ENCODE measurements around the gene SMIM24. TPM values are rescaled to one million over a fixed set of nuclear protein-coding genes. Genes with fewer than 3 reads are reported as not detected.
A peak's percentile ranks its signal among the peaks of the same experiment; 100 is the strongest.

The SMIM24 gene
- total RNA-seq, 1 donor from 2014 or later, result 1.7 TPM

GRCh38 chr19:3524078-3524842 lies 43.9 kb upstream of the SMIM24 start:
- no peaks in the 10 kb centered on the region for H3F3A ChIP-seq (ENCODE audit: low read depth)
- H3K9ac ChIP-seq, result no peak overlapping the region
- H3K9me3 Mint-ChIP-seq, result no peaks in the 10 kb centered on the region
- no peak for TF ChIP-seq EZH2 (IDR thresholded peaks at IDR 0.05)
- TF ChIP-seq, protein P1, sequence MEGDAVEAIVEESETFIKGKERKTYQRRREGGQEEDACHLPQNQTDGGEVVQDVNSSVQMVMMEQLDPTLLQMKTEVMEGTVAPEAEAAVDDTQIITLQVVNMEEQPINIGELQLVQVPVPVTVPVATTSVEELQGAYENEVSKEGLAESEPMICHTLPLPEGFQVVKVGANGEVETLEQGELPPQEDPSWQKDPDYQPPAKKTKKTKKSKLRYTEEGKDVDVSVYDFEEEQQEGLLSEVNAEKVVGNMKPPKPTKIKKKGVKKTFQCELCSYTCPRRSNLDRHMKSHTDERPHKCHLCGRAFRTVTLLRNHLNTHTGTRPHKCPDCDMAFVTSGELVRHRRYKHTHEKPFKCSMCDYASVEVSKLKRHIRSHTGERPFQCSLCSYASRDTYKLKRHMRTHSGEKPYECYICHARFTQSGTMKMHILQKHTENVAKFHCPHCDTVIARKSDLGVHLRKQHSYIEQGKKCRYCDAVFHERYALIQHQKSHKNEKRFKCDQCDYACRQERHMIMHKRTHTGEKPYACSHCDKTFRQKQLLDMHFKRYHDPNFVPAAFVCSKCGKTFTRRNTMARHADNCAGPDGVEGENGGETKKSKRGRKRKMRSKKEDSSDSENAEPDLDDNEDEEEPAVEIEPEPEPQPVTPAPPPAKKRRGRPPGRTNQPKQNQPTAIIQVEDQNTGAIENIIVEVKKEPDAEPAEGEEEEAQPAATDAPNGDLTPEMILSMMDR (IDR thresholded peaks at IDR 0.05), result no peak
- TF ChIP-seq EZH2phosphoT487 (IDR thresholded peaks at IDR 0.05), result no peak
- peaks cover 76% of the 10 kb centered on the region for H4K20me1 ChIP-seq (ENCODE audit: low read depth)
- no peaks in the 10 kb centered on the region for H3K27me3 Mint-ChIP-seq (ENCODE audit: insufficient read depth, low read depth)
- H3K4me3 ChIP-seq, result no peak overlapping the region
- H3K27ac Mint-ChIP-seq, result no peak overlapping the region
- no peak overlapping the region for H2AFZ ChIP-seq (replicated peaks)
- H3K36me3 ChIP-seq, result no peaks in the 10 kb centered on the region
- H3K27ac ChIP-seq, result no peak overlapping the region
- peaks cover 21% of the 10 kb centered on the region for H3K79me2 ChIP-seq (ENCODE audit: low read depth)
- DNase-seq (ENCODE audit: low spot score), result no peak
- H3K4me1 Mint-ChIP-seq, result peaks cover 2% of the 10 kb centered on the region
- H3K4me3 Mint-ChIP-seq, result peak overlapping the region; percentile 65
- H3K36me3 Mint-ChIP-seq, result peaks cover 13% of the 10 kb centered on the region
- H3K4me1 ChIP-seq, result no peaks in the 10 kb centered on the region
- no peak overlapping the region for H3K4me2 ChIP-seq
- H3K9me3 ChIP-seq (ENCODE audit: low read depth), result no peaks in the 10 kb centered on the region
- H3K27me3 ChIP-seq, result no peaks in the 10 kb centered on the region

DNA sequence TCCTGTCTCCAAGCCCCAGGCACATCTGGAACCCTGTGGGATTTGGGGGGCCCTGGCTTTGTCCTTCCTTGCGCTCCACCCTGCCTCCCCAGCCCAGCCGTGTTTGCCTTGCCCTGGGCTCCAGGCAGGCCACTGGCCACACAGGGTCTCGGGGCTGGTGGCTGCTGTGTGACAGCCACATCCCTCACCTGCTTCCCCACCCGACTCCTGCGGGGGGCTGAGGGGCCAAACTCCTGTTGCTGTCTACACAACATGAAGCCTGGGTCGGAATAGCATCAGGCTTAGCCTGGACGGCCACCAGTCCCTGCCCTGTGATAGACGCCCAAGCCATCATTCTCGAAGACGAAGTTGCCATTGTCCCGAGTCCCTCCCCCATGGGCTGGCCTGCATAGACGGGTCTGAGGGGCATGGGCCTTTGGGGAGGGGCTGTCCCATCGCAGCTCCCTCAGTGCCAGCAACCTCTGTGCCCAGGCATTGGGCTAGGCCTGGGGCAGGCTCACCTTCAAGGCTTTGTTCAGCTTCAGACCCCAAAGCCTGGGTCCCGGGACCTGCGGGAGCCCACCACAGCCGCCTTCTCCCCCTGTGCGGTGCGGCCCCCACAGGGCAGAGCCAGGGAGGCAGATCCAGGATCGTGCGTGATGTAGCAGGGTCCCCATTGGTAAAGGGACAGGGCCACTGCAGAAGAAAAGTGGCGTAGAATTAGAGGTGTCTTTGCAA lies 43.2 kb upstream of the SMIM24 start:
- no peak overlapping the region for H3K4me3 Mint-ChIP-seq
- no peak overlapping the region for H2AFZ ChIP-seq (replicated peaks)

GRCh38 chr19:3522421-3523360 lies 42.4 kb upstream of the SMIM24 start:
- Histone ChIP-seq H3K4me3 (no peak overlapping the region), H3F3A (ENCODE audit: low read depth) (no peaks in the 10 kb centered on the region), H3K27ac (no peak overlapping the region), H2AFZ (replicated peaks) (no peak overlapping the region), H3K4me2 (no peak overlapping the region), H3K9ac (no peak overlapping the region), H3K9me3 (ENCODE audit: low read depth) (no peaks in the 10 kb centered on the region), H3K79me2 (ENCODE audit: low read depth) (peaks cover 37% of the 10 kb centered on the region), H3K4me1 (peaks cover 4% of the 10 kb centered on the region), H3K27me3 (no peaks in the 10 kb centered on the region), H3K36me3 (no peaks in the 10 kb centered on the region), H4K20me1 (ENCODE audit: low read depth) (peaks cover 91% of the 10 kb centered on the region)
- Mint-ChIP-seq H3K27me3 (ENCODE audit: insufficient read depth, low read depth) (no peaks in the 10 kb centered on the region), H3K27ac (no peak overlapping the region), H3K9me3 (no peaks in the 10 kb centered on the region), H3K4me1 (peaks cover 6% of the 10 kb centered on the region), H3K36me3 (peaks cover 13% of the 10 kb centered on the region), H3K4me3 (no peak overlapping the region)
- no peak for TF ChIP-seq EZH2 (IDR thresholded peaks at IDR 0.05)
- TF ChIP-seq, protein P1 (IDR thresholded peaks at IDR 0.05), result no peak
- TF ChIP-seq EZH2phosphoT487 (IDR thresholded peaks at IDR 0.05), result no peak
- no peak for DNase-seq (ENCODE audit: low spot score)

More for the DNA sequence above, 43.2 kb upstream of the SMIM24 start:
- no peaks in the 10 kb centered on the region for H3K27me3 Mint-ChIP-seq (ENCODE audit: insufficient read depth, low read depth)
- no peaks in the 10 kb centered on the region for H3K9me3 ChIP-seq (ENCODE audit: low read depth)
- H3K4me2 ChIP-seq, result no peak overlapping the region
- H4K20me1 ChIP-seq (ENCODE audit: low read depth), result peaks cover 83% of the 10 kb centered on the region
- H3K36me3 Mint-ChIP-seq, result peaks cover 13% of the 10 kb centered on the region
- H3K27me3 ChIP-seq, result no peaks in the 10 kb centered on the region
- H3K4me1 Mint-ChIP-seq, result peaks cover 5% of the 10 kb centered on the region
- H3K9ac ChIP-seq, result no peak overlapping the region
- H3F3A ChIP-seq (ENCODE audit: low read depth), result no peaks in the 10 kb centered on the region
- no peaks in the 10 kb centered on the region for H3K9me3 Mint-ChIP-seq
- H3K27ac ChIP-seq, result no peak overlapping the region
- no peak overlapping the region for H3K4me3 ChIP-seq
- no peak overlapping the region for H3K27ac Mint-ChIP-seq
- no peak for DNase-seq (ENCODE audit: low spot score)
- H3K4me1 ChIP-seq, result no peaks in the 10 kb centered on the region
- H3K36me3 ChIP-seq, result no peaks in the 10 kb centered on the region
- TF ChIP-seq EZH2phosphoT487 (IDR thresholded peaks at IDR 0.05), result no peak
- TF ChIP-seq, protein P1 (IDR thresholded peaks at IDR 0.05), result no peak
- TF ChIP-seq EZH2 (IDR thresholded peaks at IDR 0.05), result no peak
- H3K79me2 ChIP-seq (ENCODE audit: low read depth), result peaks cover 28% of the 10 kb centered on the region

All from neural progenitor cell (in vitro differentiated cells).